Trophoblast cell (in vitro differentiated cells and primary cell): Measurements from ENCODE around the gene ECD.

Experiments
- DNase-seq, 2 donors: peaks; one replicate each; pipeline ENCODE4 v3.0.0-alpha.2; 2016
- H2AFZ ChIP-seq: 2 replicates; pipeline ENCODE4 v1.6.1; 2013; ENCODE audit warnings: low read length, moderate library complexity, mild to moderate bottlenecking; ENCODE audit not compliant: insufficient read depth, poor library complexity
- H2AK5ac ChIP-seq: 2 replicates; pipeline ENCODE4 v1.6.1; 2013; ENCODE audit warnings: mild to moderate bottlenecking, low read length
- H2BK120ac ChIP-seq: 2 replicates; pipeline ENCODE4 v1.6.1; 2013; ENCODE audit warnings: low read length, mild to moderate bottlenecking, moderate library complexity; ENCODE audit not compliant: insufficient read depth, poor library complexity
- H2BK12ac ChIP-seq: 2 replicates; pipeline ENCODE4 v1.6.1; 2013; ENCODE audit warnings: mild to moderate bottlenecking, low read length, moderate library complexity
- H2BK5ac ChIP-seq: 2 replicates; pipeline ENCODE4 v1.6.1; 2013; ENCODE audit warnings: low read length, low read depth, moderate library complexity, mild to moderate bottlenecking; ENCODE audit not compliant: poor library complexity
- H3K14ac ChIP-seq: 2 replicates; pipeline ENCODE4 v1.6.1; 2013; ENCODE audit warnings: mild to moderate bottlenecking, low read length
- H3K18ac ChIP-seq: 2 replicates; pipeline ENCODE4 v1.6.1; 2013; ENCODE audit warnings: mild to moderate bottlenecking, low read length
- H3K23ac ChIP-seq: 2 replicates; pipeline ENCODE4 v1.6.1; 2013; ENCODE audit warnings: low read length
- H3K27ac ChIP-seq: 2 replicates; pipeline ENCODE4 v1.5.1; 2013; ENCODE audit warnings: low read depth, mild to moderate bottlenecking, inconsistent platforms, low read length, moderate library complexity
- H3K27me3 ChIP-seq: 2 replicates; pipeline ENCODE4 v1.6.1; 2013; ENCODE audit warnings: inconsistent platforms, mild to moderate bottlenecking, low read length, moderate library complexity; ENCODE audit not compliant: insufficient read depth
- H3K36me3 ChIP-seq, 2 experiments: 1 replicate in 1 of 2; 2 replicates in 1 of 2; pipeline ENCODE4 v1.6.1; 2013; ENCODE audit warnings: low read length in 2 of 2, mild to moderate bottlenecking in 2 of 2, moderate library complexity in 1 of 2; ENCODE audit not compliant: insufficient read depth in 2 of 2, control insufficient read depth in 1 of 2
- H3K4ac ChIP-seq: 2 replicates; pipeline ENCODE4 v1.6.1; 2013; ENCODE audit warnings: low read depth, mild to moderate bottlenecking, low read length, moderate library complexity
- H3K4me1 ChIP-seq, 2 experiments: 1 replicate in 1 of 2; 2 replicates in 1 of 2; pipeline ENCODE4 v1.6.1; 2013; ENCODE audit warnings: low read length in 2 of 2, mild to moderate bottlenecking in 2 of 2, moderate library complexity in 1 of 2; ENCODE audit not compliant: insufficient read depth in 2 of 2, control insufficient read depth in 1 of 2
- H3K4me2 ChIP-seq: 2 replicates; pipeline ENCODE4 v1.6.1; 2013; ENCODE audit warnings: inconsistent platforms, mild to moderate bottlenecking, low read length, moderate library complexity
- H3K4me3 ChIP-seq: 2 replicates; pipeline ENCODE4 v1.5.1; 2013; ENCODE audit warnings: mild to moderate bottlenecking, low read depth, low read length, inconsistent platforms
- H3K79me1 ChIP-seq: one replicate; pipeline ENCODE4 v1.6.1; 2013; ENCODE audit warnings: low read length
- H3K79me2 ChIP-seq: 2 replicates; pipeline ENCODE4 v1.6.1; 2013; ENCODE audit warnings: low read length, mild to moderate bottlenecking; ENCODE audit not compliant: control insufficient read depth, insufficient read depth, poor library complexity
- H3K9ac ChIP-seq: 2 replicates; pipeline ENCODE4 v1.6.1; 2013; ENCODE audit warnings: mild to moderate bottlenecking, low read length
- H3K9me3 ChIP-seq: 2 replicates; pipeline ENCODE4 v1.6.1; 2013; ENCODE audit warnings: low read depth, mild to moderate bottlenecking, control low read depth, inconsistent platforms, low read length; ENCODE audit not compliant: insufficient read depth
- H4K12ac ChIP-seq: 2 replicates; pipeline ENCODE4 v1.6.1; 2013; ENCODE audit warnings: low read depth, mild to moderate bottlenecking, low read length, moderate library complexity
- H4K8ac ChIP-seq: 2 replicates; pipeline ENCODE4 v1.6.1; 2013; ENCODE audit warnings: low read depth, mild to moderate bottlenecking, low read length, moderate library complexity
- H4K91ac ChIP-seq: one replicate; pipeline ENCODE4 v1.6.1; 2013; ENCODE audit warnings: low read depth, mild to moderate bottlenecking, low read length, moderate library complexity
- WGBS: extraction: QIAGEN DNeasy Blood & Tissue Kit; methylation state at CpG from one replicate; pipeline ENCODE4 v1.1.7; 2013; ENCODE audit warnings: missing lambda C conversion rate; ENCODE audit not compliant: insufficient read length, insufficient coverage; ENCODE audit errors: extremely low coverage; 5-methylcytosine and 5-hydroxymethylcytosine counted together

ECD gene

GRCh38 chr10:73096449-73097304 is 71.1 kb downstream of the ECD start, which contains the start of gene P4HA1:
TSS of gene P4HA1 (minus strand) at chr10:73096866. CDS start at chr10:73074883, 21,983 bp downstream.
- H2BK5ac ChIP-seq = peak within 1 kb of the TSS; percentile 84
- H2AK5ac ChIP-seq = peak within 1 kb of the TSS; percentile 65
- DNase-seq = peak; percentile 95 to 98
- H3K79me1 ChIP-seq = peaks cover 11% of the 10 kb centered on the region
- H3K9me3 ChIP-seq = no peaks in the 10 kb centered on the region
- H3K27ac ChIP-seq = peak within 1 kb of the TSS; percentile 79
- H4K91ac ChIP-seq = peak within 1 kb of the TSS; percentile 89
- H4K8ac ChIP-seq = peak within 1 kb of the TSS; percentile 82
- peak within 1 kb of the TSS; percentile 80 for H2BK120ac ChIP-seq
- H3K4me3 ChIP-seq = peak within 1 kb of the TSS; percentile 88
- no CpG with 5 or more reads among the region's 75 CpGs for WGBS
- H3K27me3 ChIP-seq = no peaks in the 10 kb centered on the region
- peak within 1 kb of the TSS; percentile 51 for H3K4ac ChIP-seq
- H3K9ac ChIP-seq = peak within 1 kb of the TSS; percentile 81
- peak within 1 kb of the TSS; percentile 66 for H3K4me2 ChIP-seq
- H3K36me3 ChIP-seq = peaks cover 3 to 6% of the 10 kb centered on the region in 2 experiments
- peak within 1 kb of the TSS; percentile 49 for H4K12ac ChIP-seq
- H3K23ac ChIP-seq = no peak within 1 kb of the TSS
- H2AFZ ChIP-seq = peak within 1 kb of the TSS; percentile 53
- H3K18ac ChIP-seq = peak within 1 kb of the TSS; percentile 93
- H3K14ac ChIP-seq = peak within 1 kb of the TSS; percentile 89
- peak within 1 kb of the TSS; percentile 20 for H2BK12ac ChIP-seq
- no peaks in the 10 kb centered on the region for H3K4me1 ChIP-seq
- peaks cover 8% of the 10 kb centered on the region for H3K79me2 ChIP-seq

- Histone ChIP-seq H3K79me2 (peaks cover 8% of the 10 kb centered on the region), H3K4me1 (no peaks in the 10 kb centered on the region), H3K9ac (peak overlapping the region; percentile 81), H4K91ac (peak overlapping the region; percentile 89), H3K36me3 (peaks cover 3 to 5% of the 10 kb centered on the region in 2 experiments), H4K8ac (peak overlapping the region; percentile 82), H4K12ac (peak overlapping the region; percentile 49), H2BK120ac (peak overlapping the region; percentile 80), H2BK12ac (peak overlapping the region; percentile 20), H3K9me3 (no peaks in the 10 kb centered on the region), H3K4me2 (peak overlapping the region; percentile 66), H2BK5ac (peak overlapping the region; percentile 84), H3K14ac (peak overlapping the region; percentile 89), H2AFZ (peak overlapping the region; percentile 53), H3K4me3 (peak overlapping the region; percentile 88), H3K23ac (no peak overlapping the region), H2AK5ac (no peak overlapping the region), H3K79me1 (peaks cover 11% of the 10 kb centered on the region), H3K4ac (peak overlapping the region; percentile 51), H3K27ac (peak overlapping the region; percentile 79), H3K18ac (peak overlapping the region; percentile 93), H3K27me3 (no peaks in the 10 kb centered on the region)
- WGBS = no CpG with 5 or more reads among the region's 29 CpGs
- peak; percentile 75 to 83 for DNase-seq
Observed at GRCh38 chr10:73096041-73096448, 71.8 kb downstream of the ECD start.

- Histone ChIP-seq H3K9ac (peak overlapping the region; percentile 81), H3K18ac (no peak overlapping the region), H4K12ac (no peak overlapping the region), H3K36me3 (peaks cover 3 to 5% of the 10 kb centered on the region in 2 experiments), H3K27ac (peak overlapping the region; percentile 79), H3K9me3 (no peaks in the 10 kb centered on the region), H3K23ac (no peak overlapping the region), H3K27me3 (no peaks in the 10 kb centered on the region), H3K4me2 (peak overlapping the region; percentile 66), H3K79me1 (peaks cover 11% of the 10 kb centered on the region), H2BK12ac (no peak overlapping the region), H2AK5ac (no peak overlapping the region), H4K8ac (no peak overlapping the region), H3K4ac (no peak overlapping the region), H3K14ac (no peak overlapping the region), H4K91ac (no peak overlapping the region), H3K4me1 (no peaks in the 10 kb centered on the region), H2BK5ac (peak overlapping the region; percentile 54), H3K4me3 (peak overlapping the region; percentile 88), H2AFZ (no peak overlapping the region), H2BK120ac (peak overlapping the region; percentile 7), H3K79me2 (peaks cover 8% of the 10 kb centered on the region)
- DNase-seq = peak; percentile 47 to 76
- WGBS = no CpG with 5 or more reads among the region's 14 CpGs
Observed at GRCh38 chr10:73095481-73096021, 72.3 kb downstream of the ECD start.

GRCh38 chr10:73094986-73095480 is 72.8 kb downstream of the ECD start:
- H3K27me3 ChIP-seq = no peaks in the 10 kb centered on the region
- no CpG with 5 or more reads among the region's 5 CpGs for WGBS

More at GRCh38 chr10:73094986-73095480, 72.8 kb downstream of the ECD start:
- Histone ChIP-seq H4K91ac (no peak overlapping the region), H3K18ac (no peak overlapping the region), H3K79me1 (peaks cover 11% of the 10 kb centered on the region), H2AK5ac (no peak overlapping the region), H2BK12ac (no peak overlapping the region), H3K4me2 (no peak overlapping the region), H3K23ac (no peak overlapping the region), H3K4me3 (no peak overlapping the region), H4K8ac (no peak overlapping the region), H3K14ac (no peak overlapping the region), H2BK5ac (no peak overlapping the region), H3K9me3 (no peaks in the 10 kb centered on the region), H3K9ac (no peak overlapping the region), H2BK120ac (no peak overlapping the region), H3K4me1 (no peaks in the 10 kb centered on the region), H3K27ac (peak overlapping the region; percentile 79), H3K4ac (no peak overlapping the region), H3K36me3 (peaks cover 3 to 4% of the 10 kb centered on the region in 2 experiments), H2AFZ (no peak overlapping the region), H3K79me2 (peaks cover 8% of the 10 kb centered on the region), H4K12ac (no peak overlapping the region)
- DNase-seq = no peak
